A673 (cell line): Measurements from ENCODE around the gene NFIB. TPM values are rescaled to one million over a fixed set of nuclear protein-coding genes. Genes with fewer than 3 reads are reported as not detected.

ENCODE experiments used
- BruUV-seq: library from RNA; stranded (reverse); fragments of 400-500 nt; replicated peaks from 2 replicates; lab custom pipeline; 2021; lab: Mats Ljungman, UMichigan
- CTCF ChIA-PET: fragments of 300-600 bp; sonication (Branson Sonifier 250); formaldehyde crosslinking; loops from one replicate; lab custom pipeline; 2022; ENCODE audit warnings: antibody characterized with exemption; lab: Charles Lee
- POLR2A ChIA-PET: fragments of 300-600 bp; sonication (Branson Sonifier 250); formaldehyde crosslinking; loops from one replicate; lab custom pipeline; 2022; ENCODE audit warnings: antibody characterized with exemption; ENCODE audit not compliant: low non-redundant PET; lab: Charles Lee
- DNase-seq: peaks from one replicate; pipeline ENCODE4 v3.0.0-alpha.2; 2015; ENCODE audit warnings: low spot score
- H3K27ac ChIP-seq: fragments of 200-600 bp; sonication (generic); 2 replicates; pipeline ENCODE4 v1.5.1; 2016; ENCODE audit warnings: mixed run types, low read depth, mild to moderate bottlenecking, mixed read lengths, antibody characterized with exemption, low read length; ENCODE audit not compliant: poor library complexity, severe bottlenecking
- H3K27me3 ChIP-seq: fragments of 200-600 bp; sonication (generic); replicated peaks from 2 replicates; pipeline ENCODE4 v1.6.1; 2017; ENCODE audit warnings: mixed run types, low read depth, mild to moderate bottlenecking, mixed read lengths, antibody characterized with exemption, low read length; ENCODE audit not compliant: insufficient read depth, poor library complexity
- H3K36me3 ChIP-seq: fragments of 200-600 bp; sonication (generic); 2 replicates; pipeline ENCODE4 v1.6.1; 2016; ENCODE audit warnings: mixed run types, mild to moderate bottlenecking, mixed read lengths, antibody characterized with exemption, low read length; ENCODE audit not compliant: insufficient read depth, poor library complexity, severe bottlenecking
- H3K4me1 ChIP-seq: fragments of 200-600 bp; sonication (generic); 2 replicates; pipeline ENCODE4 v1.6.1; 2017; ENCODE audit warnings: mixed run types, mild to moderate bottlenecking, mixed read lengths, antibody characterized with exemption, low read length; ENCODE audit not compliant: insufficient read depth, poor library complexity, severe bottlenecking
- H3K4me3 ChIP-seq: fragments of 200-600 bp; sonication (generic); 2 replicates; pipeline ENCODE4 v1.5.1; 2016; ENCODE audit warnings: low read depth, mixed run types, mild to moderate bottlenecking, mixed read lengths, low read length; ENCODE audit not compliant: poor library complexity, severe bottlenecking
- H3K9me3 ChIP-seq: fragments of 200-600 bp; sonication (generic); 2 replicates; pipeline ENCODE4 v1.6.1; 2016; ENCODE audit warnings: mixed run types, low read depth, mild to moderate bottlenecking, mixed read lengths, antibody characterized with exemption, low read length; ENCODE audit not compliant: poor library complexity, severe bottlenecking
- CTCF ChIP-seq: fragments of 300-800, 200-600 bp; sonication (generic); conservative IDR thresholded peaks from 2 replicates; pipeline ENCODE4 v1.5.1; 2017; ENCODE audit warnings: low read depth, mild to moderate bottlenecking, antibody characterized with exemption, low read length, moderate library complexity, mixed read lengths
- EZH2 ChIP-seq: fragments of 200-600 bp; sonication (generic); IDR thresholded peaks from 2 replicates; pipeline ENCODE4 v1.6.1; 2017; ENCODE audit warnings: borderline replicate concordance, low read depth, mild to moderate bottlenecking, mixed read lengths, antibody characterized with exemption, low read length; ENCODE audit not compliant: poor library complexity, severe bottlenecking
- intact Hi-C: fragments of 100-400 bp; cut with micrococcal nuclease; formaldehyde crosslinking; loops from one replicate; pipeline ENCODE4 v1.10.0; 2022; ENCODE audit not compliant: unreplicated experiment
- total RNA-seq: library from RNA; stranded (reverse); gene quantifications from 2 replicates; pipeline ENCODE4 v1.2.3, GENCODE V29; 2021

NFIB gene
- total RNA-seq, 1 experiment from 2014 or later: 41.2 TPM

GRCh38 chr9:14349146-14349446, 35.2 kb upstream of the NFIB start:
- POLR2A ChIA-PET: no interaction called here
- intact Hi-C loops: no loop called here
- H3K27me3 ChIP-seq: no peaks in the 10 kb centered on the region
- no peaks in the 10 kb centered on the region for H3K4me1 ChIP-seq
- CTCF ChIA-PET: no interaction called here
- no peak for TF ChIP-seq CTCF
- TF ChIP-seq EZH2: no peak
- no peaks in the 10 kb centered on the region for H3K9me3 ChIP-seq
- no peak for DNase-seq
- H3K36me3 ChIP-seq: no peaks in the 10 kb centered on the region
- BruUV-seq: no TSS peak
- no peak overlapping the region for H3K27ac ChIP-seq
- H3K4me3 ChIP-seq: no peak overlapping the region

- ChIA-PET POLR2A (no interaction called here), CTCF (no interaction called here)
- Histone ChIP-seq H3K4me1 (no peaks in the 10 kb centered on the region), H3K4me3 (no peak overlapping the region), H3K9me3 (no peaks in the 10 kb centered on the region), H3K36me3 (no peaks in the 10 kb centered on the region), H3K27ac (no peak overlapping the region), H3K27me3 (no peaks in the 10 kb centered on the region)
- BruUV-seq: no TSS peak
- intact Hi-C loops: no loop called here
- TF ChIP-seq EZH2: no peak
- TF ChIP-seq CTCF: no peak
- DNase-seq: no peak
These were observed 34.6 kb upstream of the NFIB start for GRCh38 chr9:14348373-14349145.

DNA sequence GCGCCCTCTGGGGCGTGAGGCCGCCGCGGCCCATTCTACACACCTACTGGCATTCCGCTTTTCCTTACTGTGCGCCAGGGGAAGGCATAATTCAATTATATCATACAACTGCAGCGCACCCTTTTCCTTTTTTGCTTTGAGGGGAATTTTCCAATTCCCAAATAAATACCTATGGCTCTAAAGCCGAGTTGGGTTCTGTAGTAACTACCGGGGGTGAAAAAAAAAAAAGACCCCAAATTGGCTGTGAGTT, 34.1 kb upstream of the NFIB start:
- no peak for TF ChIP-seq EZH2
- TF ChIP-seq CTCF: no peak
- Histone ChIP-seq H3K4me1 (no peaks in the 10 kb centered on the region), H3K4me3 (peak overlapping the region; percentile 37), H3K27me3 (no peaks in the 10 kb centered on the region), H3K36me3 (no peaks in the 10 kb centered on the region), H3K9me3 (no peaks in the 10 kb centered on the region), H3K27ac (no peak overlapping the region)
- ChIA-PET CTCF (no interaction called here), POLR2A (no interaction called here)
- intact Hi-C loops: no loop called here
- BruUV-seq: no TSS peak
- DNase-seq: no peak
